Hepatic stellate cell (primary cell): ENCODE data around the gene IL11.
A peak's percentile ranks its signal among the peaks of the same experiment; 100 is the strongest.
"Not testable (repeated sequence)": the region's sequence is repeated elsewhere in the genome, so short reads cannot be mapped to it uniquely, and the experiment has no call there.

Experiments
- DNase-seq: peaks from one replicate; pipeline ENCODE4 v3.0.0; 2011; ENCODE audit warnings: low spot score

The IL11 gene

DNA sequence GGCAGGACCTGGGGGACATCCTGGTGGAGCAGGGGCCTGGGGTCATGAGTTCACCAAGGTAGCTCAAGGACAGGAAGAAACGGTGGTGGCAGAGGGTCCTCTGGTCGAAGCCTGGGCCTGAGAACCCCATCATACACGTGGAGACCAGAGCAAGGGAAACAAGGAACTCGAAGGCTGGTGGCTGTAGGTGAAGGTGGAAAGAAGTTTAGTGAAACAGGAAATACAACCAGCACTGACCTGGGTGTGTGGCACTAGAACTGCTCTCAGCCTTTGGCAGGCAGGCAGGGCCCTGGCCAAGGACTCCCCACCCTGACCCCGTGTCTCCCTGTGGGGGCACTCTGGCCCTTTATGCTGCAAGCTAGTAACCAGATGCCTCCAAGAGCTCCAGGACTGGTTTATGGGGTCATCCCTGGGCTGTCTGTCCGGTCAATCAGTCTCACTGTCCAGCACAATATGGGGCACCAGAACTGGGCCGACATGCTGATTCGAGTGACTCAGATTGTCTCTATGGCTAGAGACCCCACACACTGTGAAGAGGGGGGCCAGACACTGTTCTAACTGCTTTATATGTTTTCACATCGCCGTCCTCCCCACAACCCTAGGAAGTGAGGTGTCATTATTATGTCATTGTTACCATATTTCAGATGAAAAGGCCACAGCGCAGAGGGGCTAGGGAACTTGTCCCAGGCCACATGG, 19.5 kb downstream of the IL11 start:
- no peak for DNase-seq

- DNase-seq = no peak
Observed at GRCh38 chr19:55348317-55349034, 21.8 kb downstream of the IL11 start.

DNA sequence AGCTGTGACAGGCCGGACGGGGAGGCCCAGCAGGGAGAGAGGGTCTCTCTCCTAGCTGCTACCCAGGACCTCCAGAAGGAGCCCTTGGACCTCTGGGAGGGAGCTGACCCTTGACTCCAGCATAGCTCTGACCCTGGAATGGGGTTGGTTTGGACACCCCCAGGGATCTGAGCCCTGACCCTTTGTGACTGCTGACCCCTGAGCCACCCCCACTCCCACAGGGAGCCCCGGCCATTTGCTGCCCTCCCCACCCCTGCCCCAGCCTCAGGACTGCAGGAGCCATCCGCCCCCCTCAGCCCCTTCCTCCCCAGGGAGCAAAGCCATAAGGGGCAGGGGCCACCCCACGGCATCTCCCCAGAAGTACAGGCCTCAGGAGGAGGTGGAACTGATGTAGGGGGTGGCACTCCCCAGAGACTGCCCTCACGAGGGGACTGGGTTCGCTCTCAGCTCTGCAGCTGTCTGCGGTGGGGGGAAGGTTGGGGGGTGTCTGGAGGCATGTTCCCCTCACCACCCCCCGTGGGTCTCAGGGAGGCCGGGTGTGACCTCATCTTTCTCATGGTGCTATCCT, 22.7 kb downstream of the IL11 start:
- no peak for DNase-seq

DNA sequence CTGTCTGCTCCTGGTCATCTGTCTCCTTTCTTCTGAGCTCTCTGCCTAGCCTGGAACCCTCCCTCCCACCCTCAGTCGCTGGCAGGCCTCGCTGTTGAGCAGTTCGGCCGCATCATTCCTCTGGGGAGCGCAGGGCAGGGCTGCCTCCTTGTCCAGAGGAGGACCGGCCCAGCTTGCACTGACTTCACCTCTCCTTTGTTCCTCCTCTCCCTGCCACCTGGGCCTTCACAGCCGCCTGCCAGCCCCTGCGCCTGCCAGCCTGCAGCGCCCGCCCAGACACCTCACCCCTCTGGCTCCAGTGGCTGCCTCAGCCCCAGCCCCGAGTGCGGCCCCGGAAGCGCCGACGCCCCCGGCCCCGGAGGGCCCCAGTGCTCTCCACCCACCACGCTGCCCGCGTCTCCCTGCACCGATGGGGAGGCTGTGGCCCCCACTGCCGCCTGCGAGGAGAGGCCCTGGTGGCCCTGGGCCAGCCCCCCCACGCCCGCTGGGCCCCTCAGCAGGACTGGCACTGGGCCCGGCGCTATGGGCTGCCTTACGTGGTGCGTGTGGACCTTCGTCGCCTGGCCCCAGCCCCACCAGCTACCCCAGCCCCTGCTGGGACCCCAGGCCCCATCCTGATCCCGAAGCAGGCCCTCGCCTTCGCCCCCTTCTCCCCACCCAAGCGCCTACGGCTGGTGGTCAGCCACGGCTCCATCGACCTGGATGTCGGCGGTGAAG, 23.4 kb downstream of the IL11 start:
- no peak for DNase-seq

DNA sequence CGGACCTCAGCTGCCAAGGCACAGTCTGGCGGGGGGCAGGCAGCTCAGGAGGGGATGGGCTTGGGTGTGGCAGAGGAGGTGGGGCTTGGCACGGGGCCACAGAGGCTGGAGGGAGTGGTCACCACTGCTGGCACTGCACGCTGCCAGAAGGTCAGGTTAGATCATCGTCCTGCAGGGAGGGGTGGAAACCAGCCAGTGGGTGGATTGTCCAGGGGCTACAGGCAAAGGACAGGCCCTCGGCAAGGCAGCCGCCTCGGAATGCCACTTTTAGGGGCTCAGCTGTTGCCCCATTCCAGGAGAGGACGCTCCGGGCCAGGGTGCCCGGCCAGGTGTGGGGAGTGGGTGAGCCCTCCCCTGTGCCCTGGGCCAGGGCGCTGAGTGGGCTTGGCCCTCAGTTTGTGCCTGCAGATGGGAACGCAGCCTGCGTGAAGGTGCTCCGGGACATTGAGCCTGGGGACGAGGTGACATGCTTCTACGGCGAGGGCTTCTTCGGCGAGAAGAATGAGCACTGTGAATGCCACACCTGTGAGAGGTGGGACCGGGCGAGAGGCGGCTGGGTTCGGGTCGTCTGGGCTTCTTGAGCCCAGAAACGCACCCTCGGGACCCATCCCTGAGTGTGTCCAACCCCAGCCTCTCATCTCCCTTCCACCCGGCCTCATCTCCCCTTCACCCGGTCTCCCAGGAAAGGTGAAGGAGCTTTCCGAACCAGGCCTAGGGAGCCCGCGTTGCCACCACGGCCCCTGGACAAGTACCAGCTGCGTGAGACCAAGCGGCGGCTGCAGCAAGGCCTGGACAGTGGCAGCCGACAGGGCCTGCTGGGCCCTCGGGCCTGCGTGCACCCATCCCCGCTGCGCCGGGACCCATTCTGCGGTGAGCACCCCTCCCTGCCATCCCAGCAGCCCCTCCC, 24.2 kb downstream of the IL11 start:
- no peak for DNase-seq

DNA sequence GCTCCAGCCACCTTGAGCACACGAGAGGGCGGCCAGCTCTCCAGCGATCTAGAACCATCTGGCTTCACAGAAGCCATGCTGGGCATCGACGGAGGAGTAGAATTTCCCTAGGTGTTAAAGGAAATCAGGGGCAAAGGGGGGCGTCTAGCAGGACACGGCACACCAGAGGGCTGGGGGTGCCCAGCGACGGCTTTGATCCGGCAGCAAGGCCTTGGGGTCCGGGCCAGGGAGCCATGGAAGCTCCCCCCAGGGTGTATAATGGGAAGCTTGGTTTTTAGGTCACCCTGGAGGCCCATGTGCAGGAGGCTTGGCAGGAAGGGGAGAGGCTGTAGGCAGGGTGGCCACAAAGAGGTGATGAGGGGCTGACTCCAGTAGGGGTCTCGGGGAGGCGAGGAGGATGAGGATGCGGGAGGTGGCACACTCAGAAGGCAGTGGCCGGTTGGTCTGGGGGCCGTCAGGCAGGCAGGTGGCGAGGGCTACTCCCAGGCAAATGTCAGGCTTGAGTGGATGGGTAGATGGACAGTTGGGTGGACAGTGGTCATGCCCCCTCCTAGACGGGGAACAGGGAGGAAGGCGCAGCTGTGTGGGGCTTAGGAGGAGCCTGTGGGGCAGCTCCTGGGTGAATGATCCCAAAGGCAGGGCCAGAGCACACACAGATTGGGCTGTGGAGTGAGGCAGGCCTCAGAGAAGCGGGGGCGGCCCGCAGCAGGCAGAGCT, 25.0 kb downstream of the IL11 start:
- DNase-seq = no peak

DNA sequence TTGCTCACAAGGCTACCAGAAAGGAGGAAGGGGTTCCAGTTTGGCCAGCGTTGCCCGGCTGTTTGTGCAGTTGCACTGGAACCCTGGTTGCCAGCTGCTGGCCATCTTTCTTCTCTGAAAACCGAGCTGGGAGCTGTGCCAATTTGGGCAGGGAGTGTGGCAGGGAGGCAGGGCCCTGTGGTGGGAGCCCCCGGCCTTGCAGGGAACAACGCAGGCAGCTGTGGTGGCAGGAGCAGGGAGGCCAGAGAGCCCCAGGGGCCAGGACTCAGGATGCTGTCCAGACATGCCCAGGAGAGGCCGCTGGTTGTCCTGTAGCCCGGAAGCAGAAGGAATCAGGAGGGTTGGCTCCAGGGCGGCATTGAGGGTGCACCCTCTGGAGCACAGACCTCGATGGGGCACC, 25.8 kb downstream of the IL11 start:
- DNase-seq = no peak

DNA sequence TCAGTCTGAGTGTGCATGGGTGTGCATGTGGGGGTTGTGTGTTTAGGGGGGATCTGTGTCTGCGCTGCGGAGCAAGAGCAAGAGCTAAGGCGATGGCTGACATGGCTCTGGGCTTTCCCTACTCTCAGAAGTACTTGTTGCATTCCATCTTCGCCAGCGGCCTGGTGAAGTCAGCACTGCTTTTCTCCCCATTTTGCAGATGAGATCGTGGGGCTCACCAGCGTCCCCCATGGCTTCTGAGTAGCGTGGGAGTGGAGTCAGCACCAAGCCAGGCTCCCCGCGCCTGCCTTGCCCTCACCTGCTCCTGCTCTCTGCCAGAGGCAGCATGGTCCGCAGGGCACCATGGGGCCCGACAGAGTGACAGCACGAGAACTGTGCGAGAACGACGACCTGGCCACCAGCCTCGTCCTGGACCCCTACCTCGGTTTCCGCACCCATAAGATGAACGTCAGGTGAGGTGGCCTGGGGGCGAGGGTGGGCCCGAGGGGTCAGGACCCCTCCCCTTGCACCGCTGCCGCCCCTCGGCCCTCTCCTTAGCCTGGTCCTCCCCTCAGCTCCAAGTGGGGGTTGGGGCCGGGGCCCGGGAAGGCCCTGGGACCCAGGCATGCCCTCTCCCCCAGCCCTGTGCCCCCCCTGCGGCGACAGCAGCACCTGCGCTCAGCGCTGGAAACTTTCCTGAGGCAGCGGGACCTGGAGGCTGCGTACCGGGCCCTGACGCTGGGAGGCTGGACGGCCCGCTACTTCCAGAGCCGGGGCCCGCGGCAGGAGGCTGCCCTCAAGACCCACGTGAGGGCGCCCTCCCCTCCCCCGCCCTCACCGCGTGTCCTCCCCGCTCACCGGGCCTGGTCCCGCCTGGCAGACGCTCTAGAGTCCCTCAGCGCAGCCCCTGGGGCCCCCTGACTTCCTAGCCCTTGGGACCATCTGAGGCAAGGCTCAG, 28.4 kb downstream of the IL11 start:
- no peak for DNase-seq

- DNase-seq = peak; percentile 87
Observed at GRCh38 chr19:55341171-55341588, 29.1 kb downstream of the IL11 start.

GRCh38 chr19:55340784-55341147, 29.5 kb downstream of the IL11 start:
- DNase-seq = no peak

- DNase-seq = no peak
Observed at GRCh38 chr19:55339889-55340783, 30.1 kb downstream of the IL11 start.

GRCh38 chr19:55339105-55339888, 31.0 kb downstream of the IL11 start, which contains the start of gene KMT5C:
Gene KMT5C, plus strand, starts transcription at chr19:55339876. Its CDS starts 2,061 bp downstream, at chr19:55341937.
- peak; percentile 100 for DNase-seq

GRCh38 chr19:55336101-55336500, 34.2 kb downstream of the IL11 start:
- no peak for DNase-seq

DNA sequence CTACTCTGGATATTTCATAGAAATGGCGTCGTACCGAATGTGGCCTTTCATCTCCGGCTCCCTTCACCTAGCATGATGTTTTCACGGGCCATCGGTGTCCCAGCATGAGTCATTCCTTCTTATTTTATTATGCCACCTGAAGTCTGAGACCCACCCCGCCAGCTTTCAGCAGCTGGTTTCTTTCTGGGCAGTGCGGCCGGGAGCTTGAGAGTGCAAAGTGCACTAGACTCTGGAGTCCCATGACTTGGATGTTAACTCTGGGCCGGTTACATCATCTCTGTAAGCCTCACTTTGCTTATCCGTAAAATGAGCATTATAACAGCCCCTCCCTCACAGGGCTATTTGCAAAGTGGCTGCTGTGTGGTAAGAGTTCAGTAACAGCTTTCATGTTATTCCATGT, 36.4 kb downstream of the IL11 start:
- DNase-seq = no peak

GRCh38 chr19:55329791-55330190, 40.5 kb downstream of the IL11 start:
- not testable (repeated sequence) for DNase-seq

DNA sequence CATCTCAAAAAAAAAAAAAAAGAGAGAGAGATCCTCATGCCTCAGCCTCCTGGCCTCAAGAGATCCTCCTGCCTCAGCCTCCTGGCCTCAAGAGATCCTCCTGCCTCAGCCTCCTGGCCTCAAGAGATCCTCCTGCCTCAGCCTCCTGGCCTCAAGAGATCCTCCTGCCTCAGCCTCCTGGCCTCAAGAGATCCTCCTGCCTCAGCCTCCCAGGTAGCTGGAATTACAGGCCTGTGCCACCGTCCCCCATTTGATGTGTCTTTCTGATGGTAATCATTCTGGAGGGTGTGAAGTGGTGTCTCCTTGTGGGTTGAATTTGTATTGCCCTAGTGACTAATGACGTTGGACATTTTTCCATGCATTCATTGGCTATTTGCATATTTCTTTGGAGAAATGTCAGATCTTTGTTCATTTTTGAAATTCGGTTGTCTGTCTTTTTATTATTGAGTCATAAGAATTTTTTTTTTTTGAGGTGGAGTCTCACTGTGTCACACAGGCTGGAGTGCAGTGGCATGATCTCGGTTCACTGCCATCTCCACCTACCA, 41.4 kb downstream of the IL11 start:
- peak; percentile 58 for DNase-seq

DNA sequence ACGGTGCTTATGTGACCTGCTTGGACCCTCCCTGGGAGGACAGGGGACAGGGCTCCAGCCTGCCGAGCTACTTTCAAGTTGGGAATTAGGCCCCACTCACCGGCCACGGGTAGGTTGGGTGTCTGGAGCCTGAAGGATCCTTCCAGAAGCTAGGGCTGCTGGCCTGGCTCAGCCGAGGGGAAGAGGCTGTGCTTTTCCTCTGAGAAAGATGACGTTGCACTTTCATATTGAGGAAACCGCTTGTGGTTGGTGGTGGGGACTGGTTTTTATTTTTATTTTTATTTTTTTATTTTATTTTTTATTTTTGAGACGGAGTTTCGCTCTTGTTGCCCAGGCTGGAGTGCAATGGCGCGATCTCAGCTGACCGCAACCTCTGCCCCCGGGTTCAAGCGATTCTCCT, 45.1 kb downstream of the IL11 start, which contains the start of gene TMEM150B:
TSS of gene TMEM150B (minus strand) at position 170 of the 400 bp plus-strand sequence. CDS start 4,305 bp downstream, outside the sequence.
- no peak for DNase-seq
